Keratinocyte (primary cell): ENCODE measurements around the gene NBEA. TPM values are rescaled to one million over a fixed set of nuclear protein-coding genes. Genes with fewer than 3 reads are reported as not detected.

Experiments used
- DNase-seq: peaks from one replicate; pipeline ENCODE4 v3.0.0-alpha.2; 2011; ENCODE audit warnings: low read depth, missing footprints, low spot score
- FAIRE-seq: peaks from 2 replicates; lab custom pipeline; 2011; peaks lifted over from hg19 to GRCh38; lab: Jason Lieb, UNC
- H2AFZ ChIP-seq: 2 replicates; pipeline ENCODE4 v1.6.0; 2012; ENCODE audit warnings: low read length, control low read depth, inconsistent platforms; ENCODE audit not compliant: control insufficient read depth
- H3K27ac ChIP-seq: 2 replicates; pipeline ENCODE4 v1.5.1; 2011; ENCODE audit warnings: low read length; ENCODE audit not compliant: control insufficient read depth, insufficient read depth
- H3K27me3 ChIP-seq: 3 replicates; pipeline ENCODE4 v1.6.0; 2011; ENCODE audit warnings: low read length; ENCODE audit not compliant: control insufficient read depth, insufficient read depth; ENCODE audit errors: extremely low read depth
- H3K36me3 ChIP-seq, 2 experiments: 2 replicates in 1 of 2; 3 replicates in 1 of 2; pipeline ENCODE4 v1.5.1; 2011; ENCODE audit warnings: low read length in 2 of 2, mild to moderate bottlenecking in 1 of 2; ENCODE audit not compliant: control insufficient read depth in 2 of 2, insufficient read depth in 2 of 2; ENCODE audit errors: extremely low read depth in 1 of 2
- H3K4me1 ChIP-seq: 3 replicates; pipeline ENCODE4 v1.5.1; 2011; ENCODE audit warnings: low read length; ENCODE audit not compliant: control insufficient read depth, insufficient read depth; ENCODE audit errors: extremely low read depth
- H3K4me2 ChIP-seq: 3 replicates; pipeline ENCODE4 v1.6.0; 2011; ENCODE audit warnings: low read depth, low read length; ENCODE audit not compliant: control insufficient read depth, insufficient read depth; ENCODE audit errors: extremely low read depth
- H3K4me3 ChIP-seq, 3 experiments: fragments of 200-600 bp in 1 of 3; sonication (generic) in 1 of 3; 2 replicates in 2 of 3; 3 replicates in 1 of 3; pipeline ENCODE4 v1.5.1; 2011 to 2016; ENCODE audit warnings: low read length in 3 of 3, mild to moderate bottlenecking in 3 of 3, control low read depth in 2 of 3, inconsistent platforms in 1 of 3, low read depth in 1 of 3, mixed read lengths in 1 of 3, mixed run types in 1 of 3, moderate library complexity in 1 of 3; ENCODE audit not compliant: control insufficient read depth in 2 of 3, insufficient read depth in 2 of 3; ENCODE audit errors: extremely low read depth in 1 of 3
- H3K79me2 ChIP-seq: 2 replicates; pipeline ENCODE4 v1.6.0; 2012; ENCODE audit warnings: low read length; ENCODE audit not compliant: control insufficient read depth, insufficient read depth
- H3K9ac ChIP-seq: 3 replicates; pipeline ENCODE4 v1.6.0; 2011; ENCODE audit warnings: low read length; ENCODE audit not compliant: control insufficient read depth, insufficient read depth; ENCODE audit errors: extremely low read depth
- H3K9me1 ChIP-seq: 3 replicates; pipeline ENCODE4 v1.6.0; 2011; ENCODE audit warnings: low read length; ENCODE audit not compliant: control insufficient read depth, insufficient read depth; ENCODE audit errors: extremely low read depth
- H3K9me3 ChIP-seq: 2 replicates; pipeline ENCODE4 v1.5.1; 2012; ENCODE audit warnings: low read depth, low read length; ENCODE audit not compliant: control insufficient read depth
- H4K20me1 ChIP-seq: 3 replicates; pipeline ENCODE4 v1.6.0; 2011; ENCODE audit warnings: low read length; ENCODE audit not compliant: control insufficient read depth, insufficient read depth; ENCODE audit errors: extremely low read depth
- EZH2 ChIP-seq: IDR thresholded peaks from one replicate; pipeline ENCODE4 v1.6.1; 2012; ENCODE audit warnings: inconsistent platforms, mild to moderate bottlenecking, low read length, moderate library complexity
- dilution Hi-C: fragments of 300-500 bp; cut with MboI; formaldehyde crosslinking; loops from one replicate; pipeline ENCODE4 v1.7.0; 2020; ENCODE audit warnings: low sequenced_read_pairs; ENCODE audit not compliant: extremely low pct_ligation_motif_present
- polyA plus RNA-seq, 5 experiments: library from polyadenylated mRNA; depleted of rRNA in 3 of 5; stranded (reverse) in 3 of 5; stranded (forward) in 1 of 5; unstranded in 1 of 5; fragments of >200 nt; gene quantifications; 1 replicate in 1 of 5; 2 replicates in 3 of 5; 3 replicates in 1 of 5; pipeline versions ENCODE4 v1.2.1 to v1.2.3, GENCODE V29; 2011 to 2012; ENCODE audit warnings: missing spikeins in 2 of 5, low read depth in 1 of 5, low replicate concordance in 1 of 5
- TF ChIP-seq, protein P1 (sequence below), 3 experiments: IDR thresholded peaks in 1 of 3; conservative IDR thresholded peaks in 1 of 3; optimal IDR thresholded peaks in 1 of 3; 2 replicates in 2 of 3; 3 replicates in 1 of 3; pipeline versions ENCODE3 to v1.5.1; 2011; ENCODE audit warnings: low read length in 3 of 3, mild to moderate bottlenecking in 3 of 3, moderate library complexity in 2 of 3, control low read depth in 1 of 3, inconsistent platforms in 1 of 3; ENCODE audit not compliant: insufficient read depth in 2 of 3; ENCODE audit errors: extremely low read depth in 1 of 3

NBEA gene
- polyA plus RNA-seq, 1 donor (not counting 4 experiments of a cell fraction or from before 2014, with no cell fraction given) = 0.05 TPM

GRCh38 chr13:35482527-35482926 is 540.5 kb downstream of the NBEA start:
- H3K4me1 ChIP-seq = no peaks in the 10 kb centered on the region
- H3K4me3 ChIP-seq = no peak overlapping the region
- H3K27me3 ChIP-seq = peaks cover 15% of the 10 kb centered on the region
- H3K9ac ChIP-seq = no peak overlapping the region
- H4K20me1 ChIP-seq = no peaks in the 10 kb centered on the region
- no peaks in the 10 kb centered on the region for H3K9me1 ChIP-seq
- H3K27ac ChIP-seq = no peak overlapping the region
- no peak overlapping the region for H3K4me2 ChIP-seq
- no peaks in the 10 kb centered on the region for H3K9me3 ChIP-seq
- no peaks in the 10 kb centered on the region for H3K79me2 ChIP-seq
- no peak overlapping the region for H2AFZ ChIP-seq
- no peak for DNase-seq
- FAIRE-seq = no peak
- dilution Hi-C loops = no loop called here
- H3K36me3 ChIP-seq = no peaks in the 10 kb centered on the region
- TF ChIP-seq, protein P1, sequence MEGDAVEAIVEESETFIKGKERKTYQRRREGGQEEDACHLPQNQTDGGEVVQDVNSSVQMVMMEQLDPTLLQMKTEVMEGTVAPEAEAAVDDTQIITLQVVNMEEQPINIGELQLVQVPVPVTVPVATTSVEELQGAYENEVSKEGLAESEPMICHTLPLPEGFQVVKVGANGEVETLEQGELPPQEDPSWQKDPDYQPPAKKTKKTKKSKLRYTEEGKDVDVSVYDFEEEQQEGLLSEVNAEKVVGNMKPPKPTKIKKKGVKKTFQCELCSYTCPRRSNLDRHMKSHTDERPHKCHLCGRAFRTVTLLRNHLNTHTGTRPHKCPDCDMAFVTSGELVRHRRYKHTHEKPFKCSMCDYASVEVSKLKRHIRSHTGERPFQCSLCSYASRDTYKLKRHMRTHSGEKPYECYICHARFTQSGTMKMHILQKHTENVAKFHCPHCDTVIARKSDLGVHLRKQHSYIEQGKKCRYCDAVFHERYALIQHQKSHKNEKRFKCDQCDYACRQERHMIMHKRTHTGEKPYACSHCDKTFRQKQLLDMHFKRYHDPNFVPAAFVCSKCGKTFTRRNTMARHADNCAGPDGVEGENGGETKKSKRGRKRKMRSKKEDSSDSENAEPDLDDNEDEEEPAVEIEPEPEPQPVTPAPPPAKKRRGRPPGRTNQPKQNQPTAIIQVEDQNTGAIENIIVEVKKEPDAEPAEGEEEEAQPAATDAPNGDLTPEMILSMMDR (optimal IDR thresholded peaks at IDR 0.05 in 1 of 3, IDR thresholded peaks at IDR 0.05 in 1 of 3, conservative IDR thresholded peaks at IDR 0.05 in 1 of 3; ENCODE audit: extremely low read depth in 1 of 3, insufficient read depth in 2 of 3, low read length in 3 of 3) = no peak
- TF ChIP-seq EZH2 = no peak

DNA sequence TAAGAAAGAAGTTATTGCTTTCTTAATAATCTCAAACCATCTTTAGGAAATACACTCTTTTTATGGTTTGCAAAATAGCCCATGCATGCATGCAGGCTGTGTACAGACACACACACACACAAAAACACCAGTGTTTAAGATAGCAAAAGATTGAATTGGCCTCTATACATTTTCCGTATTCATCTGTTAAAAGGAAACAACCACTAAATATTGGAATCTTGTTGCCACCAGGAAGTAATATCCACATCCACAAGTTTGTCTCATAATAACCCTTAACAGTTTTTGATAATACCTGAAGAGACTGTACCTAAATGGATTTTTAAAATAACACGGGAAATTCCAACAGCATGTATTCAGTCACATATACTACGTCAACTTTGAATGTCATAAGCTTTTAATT is 541.7 kb downstream of the NBEA start:
- DNase-seq = no peak
- Histone ChIP-seq H3K27me3 (peaks cover 4% of the 10 kb centered on the region), H2AFZ (no peak overlapping the region)

More for the DNA sequence above, 541.7 kb downstream of the NBEA start:
- Histone ChIP-seq H3K4me1 (no peaks in the 10 kb centered on the region), H3K9ac (no peak overlapping the region), H4K20me1 (no peaks in the 10 kb centered on the region), H3K36me3 (no peaks in the 10 kb centered on the region), H3K9me1 (no peaks in the 10 kb centered on the region), H3K4me3 (no peak overlapping the region), H3K4me2 (no peak overlapping the region), H3K27ac (no peak overlapping the region), H3K79me2 (no peaks in the 10 kb centered on the region), H3K9me3 (no peaks in the 10 kb centered on the region)
- TF ChIP-seq, protein P1 (optimal IDR thresholded peaks at IDR 0.05 in 1 of 3, IDR thresholded peaks at IDR 0.05 in 1 of 3, conservative IDR thresholded peaks at IDR 0.05 in 1 of 3; ENCODE audit: extremely low read depth in 1 of 3, insufficient read depth in 2 of 3, low read length in 3 of 3) = no peak
- TF ChIP-seq EZH2 = no peak
- FAIRE-seq = no peak
- dilution Hi-C loops = no loop called here
